ENCODE results near the gene TLE6. TPM values are rescaled to one million over a fixed set of nuclear protein-coding genes. Genes with fewer than 3 reads are reported as not detected.
A peak's percentile ranks its signal among the peaks of the same experiment; 100 is the strongest.
"Not testable (repeated sequence)": the region's sequence is repeated elsewhere in the genome, so short reads cannot be mapped to it uniquely, and the experiment has no call there.

The TLE6 gene
- total and polyA plus RNA-seq, 9 donors, result 0.51 to 1.5 (median 0.86) TPM

- DNase-seq, result no peak
- no peaks in the 10 kb centered on the region for H3K36me3 ChIP-seq (ENCODE audit: control insufficient read depth, insufficient read depth, low read length)
- H3K27me3 ChIP-seq (ENCODE audit: control insufficient read depth, insufficient read depth, low read length), result peaks cover 22% of the 10 kb centered on the region
- H3K27ac ChIP-seq (ENCODE audit: low read length), result peak overlapping the region; percentile 45
- H3K4me1 ChIP-seq (ENCODE audit: control insufficient read depth, insufficient read depth, low read length), result peaks cover 24% of the 10 kb centered on the region
- H3K4me3 ChIP-seq (ENCODE audit: low read length), result peak overlapping the region; percentile 32
- 1% methylated on average over 11 of the region's 28 CpGs for WGBS (ENCODE audit: insufficient coverage)
- H3K9me3 ChIP-seq (replicated peaks; ENCODE audit: control insufficient read depth, low read depth, low read length), result no peaks in the 10 kb centered on the region
Measured at GRCh38 chr19:3034656-3035541, 57.5 kb downstream of the TLE6 start.

- Histone ChIP-seq H3K27me3 (ENCODE audit: control insufficient read depth, insufficient read depth, low read length) (peaks cover 14% of the 10 kb centered on the region), H3K36me3 (ENCODE audit: control insufficient read depth, insufficient read depth, low read length) (no peaks in the 10 kb centered on the region), H3K27ac (ENCODE audit: low read length) (peak overlapping the region; percentile 91), H3K4me1 (ENCODE audit: control insufficient read depth, insufficient read depth, low read length) (peaks cover 24% of the 10 kb centered on the region), H3K4me3 (ENCODE audit: low read length) (peak overlapping the region; percentile 44), H3K9me3 (replicated peaks; ENCODE audit: control insufficient read depth, low read depth, low read length) (no peaks in the 10 kb centered on the region)
- DNase-seq, result peak; percentile 100
- 1% methylated on average over 20 of the region's 29 CpGs for WGBS (ENCODE audit: insufficient coverage)
Measured at GRCh38 chr19:3035542-3036118, 58.3 kb downstream of the TLE6 start.

GRCh38 chr19:3036119-3036976 is 59.0 kb downstream of the TLE6 start:
- WGBS (ENCODE audit: insufficient coverage), result under 1% methylated on average over 42 of the region's 44 CpGs
- Histone ChIP-seq H3K36me3 (ENCODE audit: control insufficient read depth, insufficient read depth, low read length) (no peaks in the 10 kb centered on the region), H3K4me1 (ENCODE audit: control insufficient read depth, insufficient read depth, low read length) (peaks cover 26% of the 10 kb centered on the region), H3K27me3 (ENCODE audit: control insufficient read depth, insufficient read depth, low read length) (peaks cover 10% of the 10 kb centered on the region), H3K27ac (ENCODE audit: low read length) (peak overlapping the region; percentile 91), H3K9me3 (replicated peaks; ENCODE audit: control insufficient read depth, low read depth, low read length) (no peaks in the 10 kb centered on the region), H3K4me3 (ENCODE audit: low read length) (peak overlapping the region; percentile 44)
- peak; percentile 98 for DNase-seq

GRCh38 chr19:3036977-3037544 is 59.7 kb downstream of the TLE6 start:
- H3K9me3 ChIP-seq (replicated peaks; ENCODE audit: control insufficient read depth, low read depth, low read length); H3K36me3 ChIP-seq (ENCODE audit: control insufficient read depth, insufficient read depth, low read length); DNase-seq; H3K27me3 ChIP-seq (ENCODE audit: control insufficient read depth, insufficient read depth, low read length); H3K4me3 ChIP-seq (ENCODE audit: low read length): not testable (repeated sequence)
- WGBS (ENCODE audit: insufficient coverage), result 73% methylated on average over 9 of the region's 14 CpGs
- H3K4me1 ChIP-seq (ENCODE audit: control insufficient read depth, insufficient read depth, low read length), result peaks cover 32% of the 10 kb centered on the region
- peak overlapping the region; percentile 91 for H3K27ac ChIP-seq (ENCODE audit: low read length)

GRCh38 chr19:3038214-3038613 is 60.9 kb downstream of the TLE6 start:
- DNase-seq, result no peak
- Histone ChIP-seq H3K27ac (ENCODE audit: low read length) (no peak overlapping the region), H3K4me3 (ENCODE audit: low read length) (no peak overlapping the region), H3K9me3 (replicated peaks; ENCODE audit: control insufficient read depth, low read depth, low read length) (no peaks in the 10 kb centered on the region), H3K27me3 (ENCODE audit: control insufficient read depth, insufficient read depth, low read length) (peaks cover 4% of the 10 kb centered on the region), H3K36me3 (ENCODE audit: control insufficient read depth, insufficient read depth, low read length) (no peaks in the 10 kb centered on the region), H3K4me1 (ENCODE audit: control insufficient read depth, insufficient read depth, low read length) (peaks cover 38% of the 10 kb centered on the region)
- WGBS (ENCODE audit: insufficient coverage), result 80% methylated on average over 1 of the region's 5 CpGs

- Histone ChIP-seq H3K9me3 (replicated peaks; ENCODE audit: control insufficient read depth, low read depth, low read length) (no peaks in the 10 kb centered on the region), H3K27ac (ENCODE audit: low read length) (no peak overlapping the region), H3K36me3 (ENCODE audit: control insufficient read depth, insufficient read depth, low read length) (no peaks in the 10 kb centered on the region), H3K27me3 (ENCODE audit: control insufficient read depth, insufficient read depth, low read length) (peaks cover 2% of the 10 kb centered on the region), H3K4me1 (ENCODE audit: control insufficient read depth, insufficient read depth, low read length) (peaks cover 33% of the 10 kb centered on the region), H3K4me3 (ENCODE audit: low read length) (no peak overlapping the region)
- no peak for DNase-seq
- 82% methylated on average over 4 of the region's 5 CpGs for WGBS (ENCODE audit: insufficient coverage)
Measured at GRCh38 chr19:3039125-3039524, 61.8 kb downstream of the TLE6 start.

GRCh38 chr19:3039641-3040077 is 62.3 kb downstream of the TLE6 start:
- Histone ChIP-seq H3K4me3 (ENCODE audit: low read length) (no peak overlapping the region), H3K4me1 (ENCODE audit: control insufficient read depth, insufficient read depth, low read length) (peaks cover 28% of the 10 kb centered on the region), H3K36me3 (ENCODE audit: control insufficient read depth, insufficient read depth, low read length) (no peaks in the 10 kb centered on the region), H3K27ac (ENCODE audit: low read length) (no peak overlapping the region), H3K9me3 (replicated peaks; ENCODE audit: control insufficient read depth, low read depth, low read length) (no peaks in the 10 kb centered on the region), H3K27me3 (ENCODE audit: control insufficient read depth, insufficient read depth, low read length) (peaks cover 2% of the 10 kb centered on the region)
- DNase-seq, result no peak
- 75% methylated on average over 4 of the region's 17 CpGs for WGBS (ENCODE audit: insufficient coverage)

GRCh38 chr19:3041327-3041726 is 64.0 kb downstream of the TLE6 start:
- peaks cover 25% of the 10 kb centered on the region for H3K4me1 ChIP-seq (ENCODE audit: control insufficient read depth, insufficient read depth, low read length)
- H3K4me3 ChIP-seq (ENCODE audit: low read length), result no peak overlapping the region
- no peaks in the 10 kb centered on the region for H3K9me3 ChIP-seq (replicated peaks; ENCODE audit: control insufficient read depth, low read depth, low read length)
- peaks cover 2% of the 10 kb centered on the region for H3K27me3 ChIP-seq (ENCODE audit: control insufficient read depth, insufficient read depth, low read length)
- H3K36me3 ChIP-seq (ENCODE audit: control insufficient read depth, insufficient read depth, low read length), result no peaks in the 10 kb centered on the region
- no peak for DNase-seq
- 61% methylated on average over 9 of the region's 12 CpGs for WGBS (ENCODE audit: insufficient coverage)
- no peak overlapping the region for H3K27ac ChIP-seq (ENCODE audit: low read length)

GRCh38 chr19:3041761-3042620 is 64.6 kb downstream of the TLE6 start:
- H3K27ac ChIP-seq (ENCODE audit: low read length), result peak overlapping the region; percentile 23
- no peaks in the 10 kb centered on the region for H3K9me3 ChIP-seq (replicated peaks; ENCODE audit: control insufficient read depth, low read depth, low read length)
- 7% methylated on average over 22 of the region's 40 CpGs for WGBS (ENCODE audit: insufficient coverage)
- DNase-seq, result peak; percentile 62
- no peaks in the 10 kb centered on the region for H3K36me3 ChIP-seq (ENCODE audit: control insufficient read depth, insufficient read depth, low read length)
- H3K4me1 ChIP-seq (ENCODE audit: control insufficient read depth, insufficient read depth, low read length), result peaks cover 22% of the 10 kb centered on the region
- H3K27me3 ChIP-seq (ENCODE audit: control insufficient read depth, insufficient read depth, low read length), result peaks cover 5% of the 10 kb centered on the region
- peak overlapping the region; percentile 10 for H3K4me3 ChIP-seq (ENCODE audit: low read length)

Measured in muscle of leg (tissue), 11 donors.